ENCODE results near the gene PRKG1.
"Not testable (repeated sequence)": the region's sequence is repeated elsewhere in the genome, so short reads cannot be mapped to it uniquely, and the experiment has no call there.

Gene PRKG1

GRCh38 chr10:51327432-51327831 is 253.1 kb downstream of the PRKG1 start:
- no peak overlapping the region for H3K4me3 ChIP-seq (ENCODE audit: low read depth in 1 of 2, low read length in 2 of 2)

DNA sequence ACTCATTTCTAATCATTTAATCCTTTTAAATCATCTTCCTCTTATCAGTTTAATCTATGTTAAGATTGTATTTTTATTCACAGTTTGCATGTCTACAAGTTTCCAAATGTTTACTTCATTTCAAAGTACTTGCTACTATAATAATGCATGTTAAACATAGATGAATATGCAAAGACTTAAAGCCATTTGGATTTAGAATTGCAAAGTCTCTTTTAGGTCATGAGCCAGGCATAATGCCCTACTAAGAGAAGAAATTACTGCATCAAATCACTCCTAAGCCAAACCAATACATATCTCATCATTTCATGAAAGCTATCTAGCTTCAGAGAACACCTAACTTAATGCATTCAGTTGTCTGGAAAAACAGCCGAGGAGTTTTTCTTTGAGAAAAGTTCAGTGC is 266.1 kb downstream of the PRKG1 start:
- Histone ChIP-seq H3K36me3 (ENCODE audit: insufficient read depth, low read length) (no peaks in the 10 kb centered on the region), H3K4me3 (ENCODE audit: low read depth in 1 of 2, low read length in 2 of 2) (no peak overlapping the region), H3K9me3 (ENCODE audit: insufficient read depth, low read length, severe bottlenecking) (no peaks in the 10 kb centered on the region), H3K4me1 (ENCODE audit: insufficient read depth, low read length) (no peaks in the 10 kb centered on the region), H3K27me3 (ENCODE audit: insufficient read depth, low read length, poor library complexity) (no peaks in the 10 kb centered on the region), H3K79me2 (ENCODE audit: insufficient read depth, low read length) (no peaks in the 10 kb centered on the region), H3K4me2 (ENCODE audit: insufficient read depth, low read length) (no peak overlapping the region), H2AFZ (ENCODE audit: low read depth, low read length) (no peak overlapping the region), H4K20me1 (ENCODE audit: insufficient read depth, low read length) (no peaks in the 10 kb centered on the region), H3K9ac (ENCODE audit: low read depth, low read length) (no peak overlapping the region), H3K27ac (ENCODE audit: low read length) (no peak overlapping the region)
- no peak for TF ChIP-seq CTCF (IDR thresholded peaks at IDR 0.05; ENCODE audit: borderline replicate concordance, extremely low read depth, low read length, poor library complexity, severe bottlenecking)
- DNase-seq (no peak), ATAC-seq (ENCODE audit: insufficient read depth, low read depth) (no peak)

More at GRCh38 chr10:51327432-51327831, 253.1 kb downstream of the PRKG1 start:
- Histone ChIP-seq H3K4me1 (ENCODE audit: insufficient read depth, low read length) (no peaks in the 10 kb centered on the region), H3K4me2 (ENCODE audit: insufficient read depth, low read length) (no peak overlapping the region), H2AFZ (ENCODE audit: low read depth, low read length) (no peak overlapping the region), H3K27ac (ENCODE audit: low read length) (no peak overlapping the region), H4K20me1 (ENCODE audit: insufficient read depth, low read length) (no peaks in the 10 kb centered on the region), H3K9ac (ENCODE audit: low read depth, low read length) (no peak overlapping the region), H3K79me2 (ENCODE audit: insufficient read depth, low read length) (no peaks in the 10 kb centered on the region), H3K36me3 (ENCODE audit: insufficient read depth, low read length) (no peaks in the 10 kb centered on the region), H3K27me3 (ENCODE audit: insufficient read depth, low read length, poor library complexity) (no peaks in the 10 kb centered on the region), H3K9me3 (ENCODE audit: insufficient read depth, low read length, severe bottlenecking) (no peaks in the 10 kb centered on the region)
- ATAC-seq (ENCODE audit: insufficient read depth, low read depth) (no peak), DNase-seq (no peak)
- no peak for TF ChIP-seq CTCF (IDR thresholded peaks at IDR 0.05; ENCODE audit: borderline replicate concordance, extremely low read depth, low read length, poor library complexity, severe bottlenecking)
- TF ChIP-seq EZH2 (IDR thresholded peaks at IDR 0.05; ENCODE audit: borderline replicate concordance, low read depth, low read length, severe bottlenecking) = no peak

DNA sequence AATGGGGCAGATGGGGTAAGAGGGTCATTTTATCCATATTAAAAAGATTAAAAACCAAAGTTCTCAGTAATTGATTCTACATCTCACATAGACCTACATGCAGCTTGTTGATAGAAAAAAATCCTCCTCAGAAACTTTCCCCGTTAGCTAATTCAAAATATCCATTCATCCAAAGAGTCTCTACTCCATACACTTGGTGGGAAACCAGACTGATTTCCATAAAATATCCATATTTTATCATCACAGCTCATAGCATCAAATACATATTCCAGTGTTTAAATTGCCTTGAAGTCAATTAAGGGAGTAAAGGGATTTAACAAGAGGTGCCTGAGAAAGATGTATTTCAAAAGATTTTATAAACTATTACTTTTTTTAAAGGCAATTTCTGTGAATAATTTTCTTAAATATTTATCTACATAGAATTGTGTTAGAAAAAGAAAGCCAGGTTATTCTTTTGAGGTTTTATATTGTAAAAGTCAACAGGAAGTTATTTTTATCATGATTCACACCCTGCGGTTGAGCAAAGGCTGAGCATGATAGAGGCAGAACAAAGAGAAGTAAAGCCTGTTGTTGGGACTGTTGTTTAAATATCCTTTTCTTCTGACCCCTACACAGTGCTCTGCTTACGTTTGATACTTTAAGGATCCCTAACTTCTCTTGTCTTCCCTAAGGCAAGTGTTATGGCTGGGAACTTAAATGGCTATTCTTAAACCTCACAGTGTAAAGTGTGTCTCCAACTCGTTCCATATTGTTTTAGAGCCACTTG is 266.7 kb downstream of the PRKG1 start:
- H3K9me3 ChIP-seq (ENCODE audit: insufficient read depth, low read length, severe bottlenecking) = no peaks in the 10 kb centered on the region
- H3K27ac ChIP-seq (ENCODE audit: low read length) = no peak overlapping the region
- DNase-seq (no peak), ATAC-seq (ENCODE audit: insufficient read depth, low read depth) (peak; percentile 44; the same call in 1 of the 3 replicates)
- H3K4me3 ChIP-seq (ENCODE audit: low read depth in 1 of 2, low read length in 2 of 2) = no peak overlapping the region
- H3K36me3 ChIP-seq (ENCODE audit: insufficient read depth, low read length) = no peaks in the 10 kb centered on the region
- H3K79me2 ChIP-seq (ENCODE audit: insufficient read depth, low read length) = no peaks in the 10 kb centered on the region
- H3K9ac ChIP-seq (ENCODE audit: low read depth, low read length) = no peak overlapping the region
- no peak for TF ChIP-seq EZH2 (IDR thresholded peaks at IDR 0.05; ENCODE audit: borderline replicate concordance, low read depth, low read length, severe bottlenecking)
- TF ChIP-seq CTCF (IDR thresholded peaks at IDR 0.05; ENCODE audit: borderline replicate concordance, extremely low read depth, low read length, poor library complexity, severe bottlenecking) = no peak
- no peaks in the 10 kb centered on the region for H3K4me1 ChIP-seq (ENCODE audit: insufficient read depth, low read length)
- H3K4me2 ChIP-seq (ENCODE audit: insufficient read depth, low read length) = no peak overlapping the region
- H3K27me3 ChIP-seq (ENCODE audit: insufficient read depth, low read length, poor library complexity) = no peaks in the 10 kb centered on the region
- H4K20me1 ChIP-seq (ENCODE audit: insufficient read depth, low read length) = no peaks in the 10 kb centered on the region
- no peak overlapping the region for H2AFZ ChIP-seq (ENCODE audit: low read depth, low read length)

DNA sequence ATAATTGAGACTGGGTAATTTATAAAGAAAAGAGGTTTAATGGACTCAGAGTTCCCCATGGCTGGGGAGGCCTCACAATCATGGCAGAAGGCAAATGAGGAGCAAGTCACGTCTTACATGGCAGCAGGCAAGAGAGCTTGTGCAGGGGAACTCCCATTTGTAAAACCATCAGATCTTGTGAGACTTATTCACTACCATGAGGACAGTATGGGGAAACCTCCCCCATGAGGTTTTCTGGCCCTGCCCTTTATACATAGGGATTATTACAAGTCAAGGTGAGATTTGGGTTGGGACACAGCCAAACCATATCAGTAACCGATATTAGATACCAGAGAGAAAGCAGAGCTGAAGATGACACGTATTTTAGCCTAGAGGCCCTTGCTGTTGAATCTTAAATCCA is 267.5 kb downstream of the PRKG1 start:
- not testable (repeated sequence) for DNase-seq; H3K36me3 ChIP-seq (ENCODE audit: insufficient read depth, low read length); H4K20me1 ChIP-seq (ENCODE audit: insufficient read depth, low read length); H3K9ac ChIP-seq (ENCODE audit: low read depth, low read length); H3K4me3 ChIP-seq (ENCODE audit: low read depth in 1 of 2, low read length in 2 of 2); H2AFZ ChIP-seq (ENCODE audit: low read depth, low read length); H3K27me3 ChIP-seq (ENCODE audit: insufficient read depth, low read length, poor library complexity); H3K4me1 ChIP-seq (ENCODE audit: insufficient read depth, low read length); H3K79me2 ChIP-seq (ENCODE audit: insufficient read depth, low read length); H3K9me3 ChIP-seq (ENCODE audit: insufficient read depth, low read length, severe bottlenecking); H3K4me2 ChIP-seq (ENCODE audit: insufficient read depth, low read length); H3K27ac ChIP-seq (ENCODE audit: low read length); ATAC-seq (ENCODE audit: insufficient read depth, low read depth)
